OCI-LY7 (cell line): ENCODE measurements around the gene TTLL9. TPM values are rescaled to one million over a fixed set of nuclear protein-coding genes. Genes with fewer than 3 reads are reported as not detected.

Experiments used
- BruUV-seq: library from RNA; stranded (reverse); fragments of 400-500 nt; replicated peaks from 2 replicates; lab custom pipeline; 2021; lab: Mats Ljungman, UMichigan
- CTCF ChIA-PET: fragments of 300-600 bp; sonication (Branson Sonifier 250); formaldehyde crosslinking; loops from one replicate; lab custom pipeline; 2022; ENCODE audit warnings: antibody characterized with exemption; ENCODE audit not compliant: unreplicated experiment; lab: Charles Lee
- POLR2A ChIA-PET: fragments of 300-600 bp; sonication (Branson Sonifier 250); formaldehyde crosslinking; loops from one replicate; lab custom pipeline; 2022; ENCODE audit warnings: antibody characterized with exemption; lab: Charles Lee
- DNase-seq: peaks from one replicate; pipeline ENCODE4 v3.0.0-alpha.2; 2015; ENCODE audit warnings: low spot score
- H2AFZ ChIP-seq: fragments of 200-600 bp; sonication (generic), shearing (Covaris generic); 2 replicates; pipeline ENCODE4 v1.6.1; 2014; ENCODE audit warnings: mild to moderate bottlenecking, antibody characterized with exemption, low read length, moderate library complexity
- H3K27ac ChIP-seq: fragments of 200-600 bp; sonication (generic); 2 replicates; pipeline ENCODE4 v1.5.1; 2014; ENCODE audit warnings: mixed run types, low read depth, mild to moderate bottlenecking, moderate library complexity, low read length, inconsistent platforms; ENCODE audit not compliant: poor library complexity, severe bottlenecking
- H3K36me3 ChIP-seq: fragments of 200-600 bp; sonication (generic); 2 replicates; pipeline ENCODE4 v1.6.1; 2014; ENCODE audit warnings: mild to moderate bottlenecking, antibody characterized with exemption, low read length, moderate library complexity, mixed read lengths; ENCODE audit not compliant: insufficient read depth
- H3K4me1 ChIP-seq: fragments of 200-600 bp; sonication (generic); 2 replicates; pipeline ENCODE4 v1.5.1; 2014; ENCODE audit warnings: mild to moderate bottlenecking, low read length; ENCODE audit not compliant: insufficient read depth, poor library complexity, severe bottlenecking
- H3K4me2 ChIP-seq: fragments of 200-600 bp; sonication (generic); 2 replicates; pipeline ENCODE4 v1.6.1; 2014; ENCODE audit warnings: mild to moderate bottlenecking, low read length
- H3K4me3 ChIP-seq: fragments of 200-600 bp; sonication (generic); 2 replicates; pipeline ENCODE4 v1.5.1; 2014; ENCODE audit warnings: mild to moderate bottlenecking, low read depth, low read length; ENCODE audit not compliant: poor library complexity, severe bottlenecking
- H3K79me2 ChIP-seq: fragments of 200-600 bp; sonication (generic); 2 replicates; pipeline ENCODE4 v1.6.1; 2016; ENCODE audit warnings: low read depth, mild to moderate bottlenecking, low read length, moderate library complexity, mixed read lengths; ENCODE audit not compliant: insufficient read depth
- H3K9me2 ChIP-seq: fragments of 200-600 bp; sonication (generic); 2 replicates; pipeline ENCODE4 v1.6.1; 2016; ENCODE audit warnings: mild to moderate bottlenecking, low read length, mixed read lengths; ENCODE audit not compliant: insufficient read depth
- H3K9me3 ChIP-seq: fragments of 200-600 bp; sonication (generic); 2 replicates; pipeline ENCODE4 v1.6.1; 2014; ENCODE audit warnings: mild to moderate bottlenecking, mixed run types, low read length, mixed read lengths
- H4K20me1 ChIP-seq: fragments of 200-600 bp; sonication (generic); 2 replicates; pipeline ENCODE4 v1.6.1; 2014; ENCODE audit warnings: mild to moderate bottlenecking, antibody characterized with exemption, low read length, moderate library complexity, mixed read lengths; ENCODE audit not compliant: insufficient read depth
- CTCF ChIP-seq: fragments of 200-600 bp; sonication (generic); conservative IDR thresholded peaks from 2 replicates; pipeline ENCODE4 v1.5.1; 2014; ENCODE audit warnings: mild to moderate bottlenecking, antibody characterized with exemption, low read length, moderate library complexity, mixed read lengths
- EZH2phosphoT487 ChIP-seq: fragments of 200-600 bp; sonication (generic); IDR thresholded peaks from 2 replicates; pipeline ENCODE4 v1.6.1; 2018; ENCODE audit warnings: low read depth, borderline replicate concordance, mild to moderate bottlenecking, mixed run types, antibody characterized with exemption, low read length, moderate library complexity, mixed read lengths
- intact Hi-C: fragments of 100-400 bp; cut with micrococcal nuclease; formaldehyde crosslinking; loops from one replicate; pipeline ENCODE4 v1.10.0; 2022; ENCODE audit not compliant: unreplicated experiment
- total RNA-seq, 2 experiments: library from RNA; depleted of rRNA in 1 of 2; stranded (reverse); fragments of >200 nt in 1 of 2; shearing (Covaris generic) in 1 of 2; gene quantifications; 2 replicates each; pipeline ENCODE4 v1.2.3, GENCODE V29; 2014 to 2022

Gene TTLL9
- total RNA-seq, 2 experiments from 2014 or later, result not detected

- Histone ChIP-seq H3K9me3 (no peaks in the 10 kb centered on the region), H3K4me2 (no peak overlapping the region), H3K27ac (no peak overlapping the region), H2AFZ (no peak overlapping the region), H3K9me2 (no peaks in the 10 kb centered on the region), H4K20me1 (no peaks in the 10 kb centered on the region; the same call in 1 of the 2 replicates), H3K79me2 (no peaks in the 10 kb centered on the region), H3K4me1 (peaks cover 6% of the 10 kb centered on the region), H3K4me3 (no peak overlapping the region), H3K36me3 (no peaks in the 10 kb centered on the region)
- CTCF ChIA-PET, result no interaction called here
- intact Hi-C loops, result no loop called here
- no TSS peak for BruUV-seq
- no peak for DNase-seq
- TF ChIP-seq CTCF (no peak), EZH2phosphoT487 (no peak)
- POLR2A ChIA-PET, result interaction anchor here (1.2 kb wide), 1 partner anchor 9 kb away, joined by 4 read pairs; no protein-coding TSS in a partner anchor
Observed at GRCh38 chr20:31975874-31976273, 105.4 kb downstream of the TTLL9 start.

- no peak for TF ChIP-seq EZH2phosphoT487
- TF ChIP-seq CTCF, result no peak
Observed at GRCh38 chr20:31977080-31977479, 106.6 kb downstream of the TTLL9 start.

DNA sequence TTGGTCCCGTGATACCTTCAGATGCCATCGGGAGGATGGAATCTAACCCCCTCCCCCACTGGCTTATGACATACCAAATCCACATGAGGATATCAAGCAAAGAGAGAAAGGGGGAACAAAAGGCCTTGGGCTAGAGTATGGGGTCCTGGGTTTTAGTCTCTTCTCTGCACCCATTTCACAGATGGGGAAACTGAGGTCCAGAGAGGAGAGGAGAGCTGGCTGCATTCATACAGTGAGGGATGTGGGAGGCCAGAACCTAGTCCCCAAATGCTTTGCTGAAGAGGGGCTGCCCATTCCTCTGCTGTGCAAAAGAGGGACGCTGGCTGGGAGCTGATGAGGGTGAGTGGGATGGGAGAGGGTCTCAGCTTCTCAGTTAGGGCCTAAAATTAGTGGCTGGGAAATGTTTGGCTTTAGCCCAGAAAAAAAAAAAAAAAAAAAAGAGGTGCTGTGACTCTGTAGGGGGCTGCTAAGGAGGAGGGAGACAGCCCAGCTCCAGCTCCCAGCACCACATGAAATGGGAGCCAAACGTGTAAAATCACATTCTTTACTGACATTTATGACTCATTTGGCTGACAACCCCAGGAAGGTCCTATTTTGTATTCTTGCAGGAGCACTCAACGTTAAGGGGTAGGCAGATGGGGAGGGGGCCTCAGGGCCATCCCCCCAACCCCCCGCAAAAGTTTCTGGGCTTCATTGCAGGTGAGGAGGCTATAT, 109.4 kb downstream of the TTLL9 start:
- ChIA-PET POLR2A (interaction anchor here (0.6 kb wide), 1 partner anchor 67 kb away, joined by 3 read pairs; no protein-coding TSS in a partner anchor), CTCF (interaction anchor here (0.6 kb wide), 1 partner anchor 491 kb away, joined by 3 read pairs; no protein-coding TSS in a partner anchor)
- Histone ChIP-seq H3K36me3 (no peaks in the 10 kb centered on the region), H3K27ac (no peak overlapping the region), H3K4me1 (no peaks in the 10 kb centered on the region), H3K9me2 (no peaks in the 10 kb centered on the region), H3K4me2 (no peak overlapping the region), H3K79me2 (no peaks in the 10 kb centered on the region), H4K20me1 (no peaks in the 10 kb centered on the region), H2AFZ (no peak overlapping the region), H3K4me3 (no peak overlapping the region), H3K9me3 (no peaks in the 10 kb centered on the region)
- intact Hi-C loops, result no loop called here
- BruUV-seq, result no TSS peak
- no peak for DNase-seq
- no peak for TF ChIP-seq CTCF
- TF ChIP-seq EZH2phosphoT487, result no peak

More at GRCh38 chr20:31977080-31977479, 106.6 kb downstream of the TTLL9 start:
- H3K27ac ChIP-seq, result no peak overlapping the region
- CTCF ChIA-PET, result no interaction called here
- POLR2A ChIA-PET, result no interaction called here
- H2AFZ ChIP-seq, result no peak overlapping the region
- no peaks in the 10 kb centered on the region for H4K20me1 ChIP-seq
- intact Hi-C loops, result no loop called here
- peaks cover 6% of the 10 kb centered on the region for H3K4me1 ChIP-seq
- H3K4me3 ChIP-seq, result no peak overlapping the region
- no peak overlapping the region for H3K4me2 ChIP-seq
- DNase-seq, result no peak
- no TSS peak for BruUV-seq
- no peaks in the 10 kb centered on the region for H3K9me3 ChIP-seq
- H3K36me3 ChIP-seq, result no peaks in the 10 kb centered on the region
- H3K9me2 ChIP-seq, result no peaks in the 10 kb centered on the region
- H3K79me2 ChIP-seq, result no peaks in the 10 kb centered on the region
